ENCODE measurements around the gene TNFAIP8.

Gene TNFAIP8

GRCh38 chr5:119347991-119348390, 7.8 kb upstream of the TNFAIP8 start:
- H2BK120ac ChIP-seq (ENCODE audit: low read depth, low read length): no peak overlapping the region
- H3K79me2 ChIP-seq (ENCODE audit: control insufficient read depth, insufficient read depth, low read length): no peaks in the 10 kb centered on the region
- no peak overlapping the region for H4K5ac ChIP-seq (ENCODE audit: low read length)
- H3K23ac ChIP-seq (ENCODE audit: low read length): no peak overlapping the region
- no peak overlapping the region for H2BK5ac ChIP-seq (ENCODE audit: low read length)
- no CpG with 5 or more reads among the region's 1 CpG for WGBS (ENCODE audit: extremely low coverage, insufficient coverage, low lambda C conversion rate)
- H3K4me3 ChIP-seq (ENCODE audit: low read length): no peak overlapping the region
- no peak overlapping the region for H2BK15ac ChIP-seq (replicated peaks; ENCODE audit: low read depth)
- no peak overlapping the region for H3K9ac ChIP-seq (ENCODE audit: low read length)
- H3K4me2 ChIP-seq (ENCODE audit: low read length): no peak overlapping the region
- H3K27me3 ChIP-seq (ENCODE audit: insufficient read depth, low read length, poor library complexity): no peaks in the 10 kb centered on the region
- DNase-seq: no peak
- H3K79me1 ChIP-seq (ENCODE audit: low read length): no peaks in the 10 kb centered on the region
- H3K27ac ChIP-seq (ENCODE audit: low read depth, low read length): no peak overlapping the region
- H3K4me1 ChIP-seq (ENCODE audit: control insufficient read depth, low read depth, low read length): peaks cover 2% of the 10 kb centered on the region
- no peak overlapping the region for H3K56ac ChIP-seq (ENCODE audit: low read length)
- no peak overlapping the region for H3K4ac ChIP-seq (ENCODE audit: low read depth, low read length)
- no peaks in the 10 kb centered on the region for H3K36me3 ChIP-seq (ENCODE audit: control insufficient read depth, insufficient read depth, low read length)
- no peak overlapping the region for H2AK5ac ChIP-seq (ENCODE audit: low read length)
- peak overlapping the region; percentile 9 for H3K18ac ChIP-seq (ENCODE audit: low read length)
- no peak overlapping the region for H4K8ac ChIP-seq (ENCODE audit: low read depth, low read length)

- no peaks in the 10 kb centered on the region for H3K79me2 ChIP-seq (ENCODE audit: control insufficient read depth, insufficient read depth, low read length)
- H4K8ac ChIP-seq (ENCODE audit: low read depth, low read length): no peak overlapping the region
- no peak overlapping the region for H3K23ac ChIP-seq (ENCODE audit: low read length)
- no peak overlapping the region for H2BK15ac ChIP-seq (replicated peaks; ENCODE audit: low read depth)
- H3K18ac ChIP-seq (ENCODE audit: low read length): no peak overlapping the region
- H3K27ac ChIP-seq (ENCODE audit: low read depth, low read length): no peak overlapping the region
- peak; percentile 47 for DNase-seq
- H3K36me3 ChIP-seq (ENCODE audit: control insufficient read depth, insufficient read depth, low read length): no peaks in the 10 kb centered on the region
- peaks cover 11% of the 10 kb centered on the region for H3K4me1 ChIP-seq (ENCODE audit: control insufficient read depth, low read depth, low read length)
- H3K4ac ChIP-seq (ENCODE audit: low read depth, low read length): no peak overlapping the region
- no CpG with 5 or more reads among the region's 2 CpGs for WGBS (ENCODE audit: extremely low coverage, insufficient coverage, low lambda C conversion rate)
- no peak overlapping the region for H3K4me3 ChIP-seq (ENCODE audit: low read length)
- no peak overlapping the region for H2AK5ac ChIP-seq (ENCODE audit: low read length)
- no peak overlapping the region for H2BK120ac ChIP-seq (ENCODE audit: low read depth, low read length)
- H3K79me1 ChIP-seq (ENCODE audit: low read length): peaks cover 2% of the 10 kb centered on the region
- H3K4me2 ChIP-seq (ENCODE audit: low read length): no peak overlapping the region
- H3K9ac ChIP-seq (ENCODE audit: low read length): no peak overlapping the region
- H2BK5ac ChIP-seq (ENCODE audit: low read length): no peak overlapping the region
- H3K56ac ChIP-seq (ENCODE audit: low read length): no peak overlapping the region
- H4K5ac ChIP-seq (ENCODE audit: low read length): no peak overlapping the region
- H3K27me3 ChIP-seq (ENCODE audit: insufficient read depth, low read length, poor library complexity): no peaks in the 10 kb centered on the region
Observed at GRCh38 chr5:119353213-119353612, 2.6 kb upstream of the TNFAIP8 start.

DNA sequence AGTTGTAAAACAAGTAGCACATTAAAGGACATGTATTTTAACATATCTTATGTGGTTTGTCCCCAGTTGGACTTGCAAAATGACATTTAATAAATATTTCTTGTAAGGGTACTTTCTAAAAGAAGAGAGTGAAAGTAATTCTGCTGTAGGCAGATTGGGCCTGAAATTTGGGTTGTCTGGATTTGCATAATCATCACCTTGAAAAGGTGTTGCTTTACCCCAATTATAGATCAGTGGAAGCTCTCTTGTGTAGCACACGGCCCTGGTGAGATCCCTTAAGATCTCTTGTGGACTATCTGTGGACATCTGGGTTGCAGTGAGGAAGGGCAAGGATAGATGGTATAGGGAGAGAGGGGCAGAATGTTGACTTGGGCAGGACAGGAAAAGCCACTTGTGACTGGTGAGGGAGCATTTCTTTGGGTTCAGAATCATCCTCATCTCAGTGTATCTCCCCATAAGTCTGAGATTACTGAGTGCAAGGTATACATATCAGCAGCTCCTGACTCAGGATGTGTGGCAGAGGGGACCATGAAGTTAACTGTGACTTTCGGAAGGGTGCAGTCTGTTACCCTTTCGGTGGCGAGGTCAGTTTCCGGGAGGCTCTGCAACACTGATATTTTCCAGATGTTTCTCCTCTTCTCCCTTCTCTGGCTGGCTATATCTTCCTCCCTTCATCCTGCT, 2.0 kb upstream of the TNFAIP8 start:
- Histone ChIP-seq H3K4me3 (ENCODE audit: low read length) (no peak overlapping the region), H4K5ac (ENCODE audit: low read length) (no peak overlapping the region), H3K4me2 (ENCODE audit: low read length) (no peak overlapping the region), H2BK5ac (ENCODE audit: low read length) (peak overlapping the region; percentile 32), H2BK15ac (replicated peaks; ENCODE audit: low read depth) (no peak overlapping the region), H3K56ac (ENCODE audit: low read length) (peak overlapping the region; percentile 35), H3K79me1 (ENCODE audit: low read length) (peaks cover 2% of the 10 kb centered on the region), H3K4me1 (ENCODE audit: control insufficient read depth, low read depth, low read length) (peaks cover 13% of the 10 kb centered on the region), H3K27ac (ENCODE audit: low read depth, low read length) (no peak overlapping the region), H3K9ac (ENCODE audit: low read length) (peak overlapping the region; percentile 23), H3K4ac (ENCODE audit: low read depth, low read length) (no peak overlapping the region), H2BK120ac (ENCODE audit: low read depth, low read length) (no peak overlapping the region), H3K79me2 (ENCODE audit: control insufficient read depth, insufficient read depth, low read length) (no peaks in the 10 kb centered on the region), H4K8ac (ENCODE audit: low read depth, low read length) (no peak overlapping the region), H3K36me3 (ENCODE audit: control insufficient read depth, insufficient read depth, low read length) (no peaks in the 10 kb centered on the region), H3K27me3 (ENCODE audit: insufficient read depth, low read length, poor library complexity) (no peaks in the 10 kb centered on the region), H2AK5ac (ENCODE audit: low read length) (no peak overlapping the region), H3K18ac (ENCODE audit: low read length) (no peak overlapping the region), H3K23ac (ENCODE audit: low read length) (no peak overlapping the region)
- DNase-seq: no peak
- WGBS (ENCODE audit: extremely low coverage, insufficient coverage, low lambda C conversion rate): no CpG with 5 or more reads among the region's 5 CpGs

GRCh38 chr5:119354537-119355243, 1.1 kb upstream of the TNFAIP8 start:
- Histone ChIP-seq H3K23ac (ENCODE audit: low read length) (no peak overlapping the region), H3K79me1 (ENCODE audit: low read length) (peaks cover 8% of the 10 kb centered on the region), H3K4me2 (ENCODE audit: low read length) (no peak overlapping the region), H3K27me3 (ENCODE audit: insufficient read depth, low read length, poor library complexity) (no peaks in the 10 kb centered on the region), H3K36me3 (ENCODE audit: control insufficient read depth, insufficient read depth, low read length) (no peaks in the 10 kb centered on the region), H4K5ac (ENCODE audit: low read length) (no peak overlapping the region), H3K4me1 (ENCODE audit: control insufficient read depth, low read depth, low read length) (peaks cover 13% of the 10 kb centered on the region), H3K4ac (ENCODE audit: low read depth, low read length) (no peak overlapping the region), H3K79me2 (ENCODE audit: control insufficient read depth, insufficient read depth, low read length) (no peaks in the 10 kb centered on the region), H2BK5ac (ENCODE audit: low read length) (no peak overlapping the region), H3K4me3 (ENCODE audit: low read length) (no peak overlapping the region), H3K56ac (ENCODE audit: low read length) (peak overlapping the region; percentile 72), H2AK5ac (ENCODE audit: low read length) (no peak overlapping the region), H2BK120ac (ENCODE audit: low read depth, low read length) (no peak overlapping the region), H3K18ac (ENCODE audit: low read length) (peak overlapping the region; percentile 53), H3K27ac (ENCODE audit: low read depth, low read length) (no peak overlapping the region), H3K9ac (ENCODE audit: low read length) (peak overlapping the region; percentile 67), H4K8ac (ENCODE audit: low read depth, low read length) (no peak overlapping the region), H2BK15ac (replicated peaks; ENCODE audit: low read depth) (no peak overlapping the region)
- no CpG with 5 or more reads among the region's 10 CpGs for WGBS (ENCODE audit: extremely low coverage, insufficient coverage, low lambda C conversion rate)
- no peak for DNase-seq

DNA sequence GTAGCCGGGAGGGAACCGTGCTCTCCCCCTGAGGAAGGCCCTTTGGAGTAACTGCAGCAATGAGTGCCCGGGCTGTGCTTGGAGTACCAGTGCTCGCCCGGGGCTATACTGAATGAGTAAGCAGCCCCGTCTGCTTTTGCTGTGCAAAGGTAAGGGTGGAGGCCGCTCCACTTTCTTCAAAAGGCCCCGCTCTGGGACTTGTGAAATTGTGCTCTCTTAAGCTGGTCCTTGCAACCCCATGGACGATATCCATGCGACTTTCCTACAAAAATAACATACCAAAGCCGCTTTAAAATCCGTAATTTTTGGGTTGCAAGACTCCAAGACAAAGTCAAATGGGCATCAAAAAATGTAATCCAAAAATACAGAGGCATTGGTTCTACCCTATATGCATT, 578 bp upstream of the TNFAIP8 start:
- Histone ChIP-seq H3K79me2 (ENCODE audit: control insufficient read depth, insufficient read depth, low read length) (no peaks in the 10 kb centered on the region), H3K27me3 (ENCODE audit: insufficient read depth, low read length, poor library complexity) (no peaks in the 10 kb centered on the region), H3K4ac (ENCODE audit: low read depth, low read length) (peak overlapping the region; percentile 72), H3K9ac (ENCODE audit: low read length) (peak overlapping the region; percentile 67), H2BK120ac (ENCODE audit: low read depth, low read length) (no peak overlapping the region), H2AK5ac (ENCODE audit: low read length) (no peak overlapping the region), H3K4me2 (ENCODE audit: low read length) (peak overlapping the region; percentile 54), H2BK5ac (ENCODE audit: low read length) (no peak overlapping the region), H2BK15ac (replicated peaks; ENCODE audit: low read depth) (no peak overlapping the region), H4K5ac (ENCODE audit: low read length) (no peak overlapping the region), H3K4me3 (ENCODE audit: low read length) (no peak overlapping the region), H3K27ac (ENCODE audit: low read depth, low read length) (no peak overlapping the region), H3K4me1 (ENCODE audit: control insufficient read depth, low read depth, low read length) (peaks cover 13% of the 10 kb centered on the region), H3K36me3 (ENCODE audit: control insufficient read depth, insufficient read depth, low read length) (no peaks in the 10 kb centered on the region), H3K79me1 (ENCODE audit: low read length) (peaks cover 9% of the 10 kb centered on the region), H3K18ac (ENCODE audit: low read length) (peak overlapping the region; percentile 76), H3K23ac (ENCODE audit: low read length) (no peak overlapping the region), H3K56ac (ENCODE audit: low read length) (peak overlapping the region; percentile 72), H4K8ac (ENCODE audit: low read depth, low read length) (no peak overlapping the region)
- peak; percentile 88 for DNase-seq
- WGBS (ENCODE audit: extremely low coverage, insufficient coverage, low lambda C conversion rate): no CpG with 5 or more reads among the region's 12 CpGs

Data from mesendoderm (in vitro differentiated cells).